Heart left ventricle (tissue), 16 donors: ENCODE data around the gene GGACT. TPM values are rescaled to one million over a fixed set of nuclear protein-coding genes. Genes with fewer than 3 reads are reported as not detected.
A peak's percentile ranks its signal among the peaks of the same experiment; 100 is the strongest.

Experiments
- ATAC-seq, 4 donors: fragments of 200-7000 bp; cut with Tn5 transposase; one replicate each; pipeline ENCODE4 v1.9.1; 2020 to 2022; ENCODE audit warnings: moderate library complexity in 4 of 4, mild to moderate bottlenecking in 3 of 4, moderate number of reproducible peaks in 1 of 4
- DNase-seq, 5 donors: peaks; one replicate each; pipeline ENCODE4 v3.0.0-alpha.2; 2020
- H3K27ac ChIP-seq, 12 donors: fragments of 200-600 bp; sonication (generic) in 4 of 12; one replicate each; pipeline versions ENCODE4 v1.5.0 to v1.8.0; 2016 to 2022; ENCODE audit warnings: mild to moderate bottlenecking in 2 of 12
- H3K27me3 ChIP-seq, 9 donors: fragments of 200-600 bp; sonication (generic) in 2 of 9; one replicate each; pipeline versions ENCODE4 v1.5.1 to v1.8.0; 2016 to 2022; ENCODE audit warnings: mild to moderate bottlenecking in 3 of 9
- H3K36me3 ChIP-seq, 9 donors: fragments of 200-600 bp; sonication (generic) in 2 of 9; one replicate each; pipeline versions ENCODE4 v1.5.0 to v1.8.0; 2018 to 2022; ENCODE audit warnings: mild to moderate bottlenecking in 2 of 9
- H3K4me1 ChIP-seq, 12 donors: fragments of 200-600 bp; sonication (generic) in 4 of 12; one replicate each; pipeline versions ENCODE4 v1.5.0 to v1.8.0; 2016 to 2022; ENCODE audit warnings: mild to moderate bottlenecking in 3 of 12
- H3K4me3 ChIP-seq, 12 donors: fragments of 200-600 bp; sonication (generic) in 4 of 12; one replicate each; pipeline versions ENCODE4 v1.5.0 to v1.8.0; 2017 to 2022; ENCODE audit warnings: mild to moderate bottlenecking in 9 of 12, moderate library complexity in 4 of 12
- H3K9me3 ChIP-seq, 12 donors: fragments of 200-600 bp; sonication (generic) in 4 of 12; one replicate each; pipeline versions ENCODE4 v1.5.0 to v1.8.0; 2016 to 2022; ENCODE audit warnings: mild to moderate bottlenecking in 1 of 12
- POLR2A ChIP-seq, 2 donors: fragments of 450-650 bp; IDR thresholded peaks; one replicate each; pipeline ENCODE4 v1.6.1; 2017; ENCODE audit warnings: antibody characterized with exemption in 2 of 2, mild to moderate bottlenecking in 2 of 2, moderate library complexity in 2 of 2
- WGBS, 4 donors: extraction: QIAGEN DNeasy Blood & Tissue Kit in 2 of 4; methylation state at CpG; one replicate each; pipeline versions ENCODE4 v1.1.5 to v1.1.7; 2013 to 2018; 5-methylcytosine and 5-hydroxymethylcytosine counted together
- intact Hi-C, 10 donors: fragments of 100-400 bp; cut with DNase I; formaldehyde crosslinking; loops; one replicate each; pipeline versions ENCODE4 v1.11.1 to v1.14.2; 2022
- polyA plus RNA-seq, 2 donors: library from polyadenylated mRNA; stranded (reverse); fragments of 200-250 nt; gene quantifications; one replicate each; pipeline ENCODE4 v1.2.3, GENCODE V29; 2013
- total RNA-seq, 9 donors: library from RNA; depleted of rRNA in 2 of 9; stranded (reverse); fragments of >200 nt in 2 of 9; fragmentation: NEBNext Ultra II Directional in 3 of 9; extraction: Animal tissue kit (Norgen Biotek cat#: 25700) in 3 of 9; gene quantifications; one replicate each; pipeline versions ENCODE4 v1.1.0 to v1.2.4, GENCODE V29; 2016 to 2023
- TF ChIP-seq, protein P1 (sequence below), 12 donors: fragments of 200-600 bp; sonication (generic) in 4 of 12; IDR thresholded peaks; one replicate each; pipeline versions ENCODE4 v1.5.0 to v1.8.0; 2018 to 2022; ENCODE audit warnings: antibody characterized with exemption in 12 of 12, mild to moderate bottlenecking in 5 of 12
- donor health status: ischemic (EF 13 %, LVEDD 7.1; RV severe dilation, severe dysfunction).
- donor health status: healthy with polysubstance abuse.
- donor health status: DM: no; HTN: yes; CAD: no.
- donor health status: DM: no; HTN: no; CAD: no.
- donor health status: ischemic (EF 25% LVEDD 6.9; RV normal size, moderate dysfunction).
- donor health status: ischemic (EF 25% LVEDD 5.7; RV mildly dilated, moderate dysfunction).
- donor health status: healthy.
- donor health status: DM: yes; HTN: yes; CAD: no.
- donor health status: ischemic (EF 35%, LVEDD 5.7; RV mildly dilated, moderate dysfunction).
- donor health status: nonischemic (EF 11% LVEDD 7.7; RV severe dilation, severe dysfunction).
- donor health status: DM: yes; HTN: yes; CAD: no.
- donor health status: PGD.
- donor health status: ischemic (EF 29% LVEDD 5.4; RV normal size, mild dysfunction).
- donor health status: nonischemic (EF 23%, LVEDD 6.1; RV moderate dilation, normal function).

GGACT gene
- total and polyA plus RNA-seq, 11 donors, result 0.34 to 3.9 (median 1.3) TPM

DNA sequence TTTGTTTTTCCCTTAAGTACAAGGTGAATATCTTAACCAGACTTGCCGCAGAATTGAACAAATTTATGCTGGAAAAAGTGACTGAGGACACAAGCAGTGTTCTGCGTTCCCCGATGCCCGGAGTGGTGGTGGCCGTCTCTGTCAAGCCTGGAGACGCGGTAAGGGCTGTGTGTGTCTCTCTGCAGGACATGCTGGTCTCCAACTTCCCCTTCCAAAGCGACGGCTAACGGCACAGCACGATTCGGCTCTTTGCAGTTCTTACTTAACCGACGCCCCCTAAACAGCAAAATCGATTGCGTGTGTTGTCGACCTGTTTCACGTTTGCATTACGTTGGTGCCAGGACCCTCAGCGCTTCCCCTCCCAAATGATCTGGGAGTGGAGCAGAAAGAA lies 73.2 kb downstream of the GGACT start:
- TF ChIP-seq POLR2A (IDR thresholded peaks at IDR 0.05), result no peak
- TF ChIP-seq, protein P1, sequence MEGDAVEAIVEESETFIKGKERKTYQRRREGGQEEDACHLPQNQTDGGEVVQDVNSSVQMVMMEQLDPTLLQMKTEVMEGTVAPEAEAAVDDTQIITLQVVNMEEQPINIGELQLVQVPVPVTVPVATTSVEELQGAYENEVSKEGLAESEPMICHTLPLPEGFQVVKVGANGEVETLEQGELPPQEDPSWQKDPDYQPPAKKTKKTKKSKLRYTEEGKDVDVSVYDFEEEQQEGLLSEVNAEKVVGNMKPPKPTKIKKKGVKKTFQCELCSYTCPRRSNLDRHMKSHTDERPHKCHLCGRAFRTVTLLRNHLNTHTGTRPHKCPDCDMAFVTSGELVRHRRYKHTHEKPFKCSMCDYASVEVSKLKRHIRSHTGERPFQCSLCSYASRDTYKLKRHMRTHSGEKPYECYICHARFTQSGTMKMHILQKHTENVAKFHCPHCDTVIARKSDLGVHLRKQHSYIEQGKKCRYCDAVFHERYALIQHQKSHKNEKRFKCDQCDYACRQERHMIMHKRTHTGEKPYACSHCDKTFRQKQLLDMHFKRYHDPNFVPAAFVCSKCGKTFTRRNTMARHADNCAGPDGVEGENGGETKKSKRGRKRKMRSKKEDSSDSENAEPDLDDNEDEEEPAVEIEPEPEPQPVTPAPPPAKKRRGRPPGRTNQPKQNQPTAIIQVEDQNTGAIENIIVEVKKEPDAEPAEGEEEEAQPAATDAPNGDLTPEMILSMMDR (IDR thresholded peaks at IDR 0.05), result no peak
- DNase-seq, result no peak

DNA sequence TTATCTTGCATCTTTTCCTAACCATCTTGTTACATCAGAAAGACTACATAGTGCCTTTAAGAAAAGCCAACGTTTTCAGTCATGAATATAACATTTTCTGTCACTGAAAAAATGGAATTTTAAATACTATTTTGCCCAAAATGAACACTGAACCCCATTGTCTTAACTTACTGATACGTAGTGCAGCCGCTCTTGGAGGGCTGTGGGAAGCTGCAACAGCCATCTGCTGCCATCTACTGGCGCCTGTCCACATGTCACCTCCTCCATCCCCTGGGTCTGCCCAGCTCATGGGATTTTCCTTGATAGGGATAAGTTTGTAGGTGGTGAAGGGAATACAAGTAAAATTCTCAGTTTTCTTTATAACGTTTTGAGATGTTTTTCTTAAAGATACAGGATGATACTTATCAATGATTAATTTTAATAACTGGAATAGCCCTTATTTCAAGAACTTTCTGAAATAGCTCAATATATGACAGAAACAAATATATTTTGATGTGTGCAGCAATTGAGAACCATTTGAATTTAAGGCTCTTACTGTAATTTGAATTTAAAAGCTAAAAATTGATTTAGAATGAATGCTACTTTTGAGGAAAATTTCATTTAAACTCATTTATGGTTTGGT lies 73.7 kb downstream of the GGACT start:
- no peaks in the 10 kb centered on the region for H3K27me3 ChIP-seq
- no peak overlapping the region for H3K4me3 ChIP-seq
- H3K9me3 ChIP-seq, result no peaks in the 10 kb centered on the region
- peaks cover 0 to 12% (median 0%) of the 10 kb centered on the region in 9 donors for H3K36me3 ChIP-seq
- peaks cover 0 to 20% (median 5%) of the 10 kb centered on the region in 12 donors for H3K4me1 ChIP-seq
- intact Hi-C loops, result loop anchor here (1.0 to 10.0 kb wide), 10 partner anchors 270 to 859 kb away; no protein-coding TSS in a partner anchor
- TF ChIP-seq, protein P1 (IDR thresholded peaks at IDR 0.05), result peak; percentile 83 to 96 (median 93)
- TF ChIP-seq POLR2A (IDR thresholded peaks at IDR 0.05), result no peak
- WGBS, 4 donors, result 0 to 5% (median 4%) methylated on average over 5 of the region's 5 CpGs
- ATAC-seq (peak; percentile 91 to 94 (median 92)), DNase-seq (peak; percentile 71 to 85 (median 76))
- H3K27ac ChIP-seq, result no peak overlapping the region

More for the DNA sequence above, 73.2 kb downstream of the GGACT start:
- no peak overlapping the region for H3K27ac ChIP-seq
- 78 to 84% (median 80%) methylated on average over 19 to 20 of the region's 20 CpGs for WGBS, 4 donors
- no peak for ATAC-seq
- peaks cover 0 to 12% (median 0%) of the 10 kb centered on the region in 9 donors for H3K36me3 ChIP-seq
- H3K4me3 ChIP-seq, result no peak overlapping the region
- peaks cover 0 to 20% (median 2%) of the 10 kb centered on the region in 12 donors for H3K4me1 ChIP-seq
- no peaks in the 10 kb centered on the region for H3K27me3 ChIP-seq
- intact Hi-C loops, result loop anchor here in 8 of 10 donors (2.0 to 10.0 kb wide), 5 partner anchors 271 to 859 kb away; no protein-coding TSS in a partner anchor
- no peaks in the 10 kb centered on the region for H3K9me3 ChIP-seq

GRCh38 chr13:100513987-100514670 lies 74.5 kb downstream of the GGACT start:
- intact Hi-C loops, result loop anchor here (1.0 to 10.0 kb wide), 10 partner anchors 269 to 858 kb away; no protein-coding TSS in a partner anchor

More at GRCh38 chr13:100513987-100514670, 74.5 kb downstream of the GGACT start:
- Histone ChIP-seq H3K27ac (no peak overlapping the region), H3K36me3 (peaks cover 0 to 12% (median 0%) of the 10 kb centered on the region in 9 donors), H3K4me1 (peaks cover 0 to 20% (median 5%) of the 10 kb centered on the region in 12 donors), H3K4me3 (no peak overlapping the region), H3K9me3 (no peaks in the 10 kb centered on the region), H3K27me3 (no peaks in the 10 kb centered on the region)
- DNase-seq (no peak), ATAC-seq (peak in 2 of 4 donors; percentile 25 to 39)
- 74 to 80% (median 78%) methylated on average over 8 of the region's 8 CpGs for WGBS, 4 donors
- no peak for TF ChIP-seq POLR2A (IDR thresholded peaks at IDR 0.05)
- TF ChIP-seq, protein P1 (IDR thresholded peaks at IDR 0.05), result no peak
